ENCODE data around the gene PRSS50.
"Not testable (repeated sequence)": the region's sequence is repeated elsewhere in the genome, so short reads cannot be mapped to it uniquely, and the experiment has no call there.

PRSS50 gene, protein sequence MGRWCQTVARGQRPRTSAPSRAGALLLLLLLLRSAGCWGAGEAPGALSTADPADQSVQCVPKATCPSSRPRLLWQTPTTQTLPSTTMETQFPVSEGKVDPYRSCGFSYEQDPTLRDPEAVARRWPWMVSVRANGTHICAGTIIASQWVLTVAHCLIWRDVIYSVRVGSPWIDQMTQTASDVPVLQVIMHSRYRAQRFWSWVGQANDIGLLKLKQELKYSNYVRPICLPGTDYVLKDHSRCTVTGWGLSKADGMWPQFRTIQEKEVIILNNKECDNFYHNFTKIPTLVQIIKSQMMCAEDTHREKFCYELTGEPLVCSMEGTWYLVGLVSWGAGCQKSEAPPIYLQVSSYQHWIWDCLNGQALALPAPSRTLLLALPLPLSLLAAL

GRCh38 chr3:46717447-46718231, at the start of gene PRSS50:
Gene PRSS50, minus strand, starts transcription at chr3:46717869. Its CDS starts 45 bp downstream, at chr3:46717824.
- DNase-seq (ENCODE audit: low spot score) = no peak

- no peak for DNase-seq (ENCODE audit: low spot score)
Measured at GRCh38 chr3:46764206-46764605, 46.5 kb upstream of the PRSS50 start.

DNA sequence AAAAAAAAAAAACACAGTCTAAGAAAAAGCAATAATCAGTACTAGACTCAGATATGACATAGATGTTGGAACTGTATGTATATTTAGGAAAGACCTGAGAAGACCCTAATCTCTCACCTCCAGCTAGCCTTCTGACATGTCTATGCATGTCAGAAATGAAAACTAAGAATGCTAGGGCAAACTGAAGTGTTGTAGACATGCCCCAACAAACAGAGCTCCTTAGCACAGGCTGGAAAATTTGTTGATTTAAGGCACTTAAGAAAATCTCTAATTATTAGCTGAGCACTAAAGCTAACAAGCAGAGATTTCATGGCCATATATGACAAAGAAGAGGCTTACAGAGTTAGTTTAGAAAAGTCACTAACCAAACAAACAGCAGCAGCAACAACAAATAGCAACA, 45.5 kb upstream of the PRSS50 start:
- no peak for DNase-seq (ENCODE audit: low spot score)

GRCh38 chr3:46759239-46760167, 41.8 kb upstream of the PRSS50 start:
- no peak for DNase-seq (ENCODE audit: low spot score)

- no peak for DNase-seq (ENCODE audit: low spot score)
Measured at GRCh38 chr3:46756642-46757041, 39.0 kb upstream of the PRSS50 start.

DNA sequence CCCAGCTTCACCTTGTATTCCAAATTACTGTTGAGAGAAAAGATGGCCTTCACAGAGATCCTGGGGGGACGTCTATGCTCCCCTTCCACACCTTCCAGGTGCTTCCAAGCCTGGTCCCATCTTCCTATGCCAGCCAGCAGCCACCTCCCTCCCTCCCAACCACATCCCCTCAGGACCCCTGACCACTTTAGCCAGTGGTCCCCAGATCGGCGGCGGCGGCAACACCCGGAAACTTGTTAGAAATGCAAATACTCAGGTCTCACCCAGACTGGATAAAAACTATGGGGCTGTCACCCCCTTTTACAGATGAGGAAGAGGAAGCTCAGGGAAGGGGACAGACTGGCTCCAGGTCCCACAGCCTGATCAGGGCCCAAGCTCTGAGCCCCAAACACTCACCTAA, 38.0 kb upstream of the PRSS50 start:
- DNase-seq (ENCODE audit: low spot score) = no peak

DNA sequence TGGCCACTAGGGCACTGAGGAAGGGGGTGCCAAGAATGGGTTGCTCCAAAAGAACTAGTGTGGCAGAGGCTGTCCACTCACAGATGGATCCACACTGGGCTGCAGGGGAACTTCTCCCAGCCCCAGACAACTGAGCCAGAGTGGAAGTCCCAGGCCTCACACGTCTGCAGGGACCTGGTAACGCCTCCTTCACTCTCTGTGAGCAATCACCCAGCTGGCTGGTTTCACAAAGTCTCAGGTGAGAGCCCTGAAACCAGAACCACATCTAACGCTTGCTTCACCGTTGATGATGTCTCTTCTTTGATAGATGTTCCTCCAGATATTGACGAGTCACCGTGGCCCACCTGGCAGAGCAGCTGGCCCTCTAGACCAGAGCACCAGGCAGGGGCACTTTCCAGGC, 35.5 kb upstream of the PRSS50 start:
- not testable (repeated sequence) for DNase-seq (ENCODE audit: low spot score)

GRCh38 chr3:46750555-46751038, 32.9 kb upstream of the PRSS50 start:
- DNase-seq (ENCODE audit: low spot score) = no peak

DNA sequence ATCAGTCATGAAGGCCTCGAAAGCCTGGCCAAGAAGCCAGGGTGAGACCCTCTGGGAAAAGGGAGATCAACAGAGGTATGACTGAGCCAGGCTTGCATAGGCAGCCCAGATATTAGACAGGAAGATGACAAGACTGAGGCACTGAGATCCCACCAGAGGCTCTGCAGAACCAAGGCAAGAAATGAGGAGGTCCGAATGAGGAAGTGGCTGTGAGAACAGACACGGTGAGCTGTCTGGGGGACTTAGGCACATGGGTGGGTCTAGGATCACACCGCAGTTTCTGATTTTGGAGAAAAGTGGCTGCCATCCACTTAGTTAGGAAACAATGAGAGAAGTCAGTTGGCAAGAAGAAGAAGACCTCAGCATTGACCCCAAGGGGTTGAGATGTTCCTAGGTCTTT, 31.5 kb upstream of the PRSS50 start:
- DNase-seq (ENCODE audit: low spot score) = no peak

- DNase-seq (ENCODE audit: low spot score) = no peak
Measured at GRCh38 chr3:46748170-46748569, 30.5 kb upstream of the PRSS50 start.

- no peak for DNase-seq (ENCODE audit: low spot score)
Measured at GRCh38 chr3:46746711-46747110, 29.0 kb upstream of the PRSS50 start.

GRCh38 chr3:46742992-46743585, 25.4 kb upstream of the PRSS50 start:
- no peak for DNase-seq (ENCODE audit: low spot score)

DNA sequence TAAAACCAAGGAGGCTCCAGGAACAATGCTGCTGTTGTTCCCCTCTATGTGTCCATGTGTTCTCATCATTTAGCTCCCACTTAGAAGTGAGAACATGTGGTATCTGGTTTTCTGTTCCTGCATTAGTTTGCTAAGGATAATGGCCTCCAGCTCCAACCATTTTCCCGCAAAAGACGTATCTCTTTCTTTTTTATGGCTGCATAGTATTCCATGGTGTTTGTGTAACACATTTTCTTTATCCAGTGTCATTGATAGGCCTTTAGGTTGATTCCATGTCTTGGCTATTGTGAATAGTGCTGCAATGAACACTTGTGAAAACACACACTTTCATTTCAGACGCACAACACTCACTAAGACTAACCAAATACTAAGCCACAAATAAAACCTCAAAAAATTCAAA, 21.9 kb upstream of the PRSS50 start:
- not testable (repeated sequence) for DNase-seq (ENCODE audit: low spot score)

DNA sequence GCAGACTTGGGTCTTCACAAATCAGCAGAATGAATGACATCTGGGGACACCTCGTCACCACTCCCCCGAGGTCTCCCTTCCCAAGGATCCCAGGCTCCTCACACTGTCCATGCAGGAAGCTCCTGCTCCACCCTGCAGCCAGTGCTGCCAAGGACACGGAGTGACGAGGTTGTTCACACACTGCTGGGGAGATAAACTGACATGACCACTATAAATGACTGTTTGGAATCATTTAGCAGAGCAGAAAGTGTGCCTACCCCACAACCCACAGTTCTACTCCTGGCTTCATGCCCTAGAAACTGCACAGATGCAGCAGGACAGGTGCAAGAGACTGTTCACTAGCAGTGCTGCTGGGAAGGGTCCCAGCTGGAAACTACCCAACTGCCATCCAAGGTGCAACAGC, 19.7 kb upstream of the PRSS50 start:
- no peak for DNase-seq (ENCODE audit: low spot score)

DNA sequence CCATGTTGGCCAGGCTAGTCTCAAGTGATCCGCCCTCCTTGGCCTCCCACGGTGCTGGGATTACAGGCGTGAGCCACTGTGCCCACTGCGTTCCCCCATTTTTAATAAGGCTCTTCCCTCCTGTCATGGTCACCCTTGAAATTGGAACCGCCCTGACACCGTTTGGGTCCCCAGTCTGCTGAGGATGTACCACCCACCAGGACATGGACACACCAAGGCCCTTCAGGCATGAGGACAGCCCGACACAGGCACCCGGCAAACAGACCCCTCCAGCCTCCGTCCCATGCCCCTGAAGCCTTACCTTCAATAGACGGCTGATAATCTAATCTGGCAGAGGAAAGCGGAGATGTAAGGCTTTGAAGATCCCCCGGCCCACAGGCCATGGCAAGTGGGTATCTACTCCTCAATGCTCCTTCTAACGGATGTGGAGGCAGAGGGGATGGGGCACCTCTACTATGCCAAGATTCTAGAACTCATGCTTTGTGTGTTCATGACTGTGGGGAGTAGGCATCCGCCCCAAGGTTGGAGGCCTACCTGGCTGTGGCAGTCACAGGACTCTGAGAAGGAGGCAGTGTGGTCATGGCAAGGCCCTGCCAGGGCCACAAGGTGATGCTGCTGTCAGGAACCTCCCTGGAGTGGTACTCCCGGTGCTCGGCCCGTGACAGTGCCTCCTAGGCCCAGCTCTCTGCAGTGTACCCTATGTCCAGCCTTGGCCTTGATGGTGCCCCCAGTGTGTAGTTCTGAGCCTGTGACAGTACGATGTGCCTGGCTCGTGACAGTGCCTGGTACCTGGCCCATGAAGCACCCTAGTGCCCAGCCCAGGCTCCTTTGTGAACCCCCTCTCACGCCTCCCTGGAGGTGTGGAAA, 18.6 kb upstream of the PRSS50 start:
- no peak for DNase-seq (ENCODE audit: low spot score)

DNA sequence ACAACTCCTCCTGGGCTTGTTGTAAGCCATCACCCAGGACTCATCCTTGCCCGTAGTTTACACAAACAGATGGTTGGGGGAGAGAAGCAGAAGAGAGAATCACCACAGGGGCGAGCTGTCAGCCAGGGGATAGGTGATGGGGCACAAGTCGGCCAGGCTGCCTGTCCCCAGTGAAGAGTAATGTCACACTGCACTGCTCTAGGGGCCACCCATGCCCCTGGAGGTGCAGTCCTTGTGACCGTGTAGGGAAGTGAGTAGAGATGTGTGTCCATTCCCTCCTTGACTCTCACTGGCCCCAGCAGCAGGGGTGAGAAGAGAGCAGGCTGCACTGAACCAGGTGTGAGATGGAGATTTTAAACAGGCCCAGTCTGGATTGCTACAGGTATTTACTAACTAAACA, 17.1 kb upstream of the PRSS50 start:
- no peak for DNase-seq (ENCODE audit: low spot score)

GRCh38 chr3:46733026-46733800, 15.5 kb upstream of the PRSS50 start:
- peak; percentile 36 for DNase-seq (ENCODE audit: low spot score)

GRCh38 chr3:46731795-46732194, 14.1 kb upstream of the PRSS50 start:
- DNase-seq (ENCODE audit: low spot score) = no peak

DNA sequence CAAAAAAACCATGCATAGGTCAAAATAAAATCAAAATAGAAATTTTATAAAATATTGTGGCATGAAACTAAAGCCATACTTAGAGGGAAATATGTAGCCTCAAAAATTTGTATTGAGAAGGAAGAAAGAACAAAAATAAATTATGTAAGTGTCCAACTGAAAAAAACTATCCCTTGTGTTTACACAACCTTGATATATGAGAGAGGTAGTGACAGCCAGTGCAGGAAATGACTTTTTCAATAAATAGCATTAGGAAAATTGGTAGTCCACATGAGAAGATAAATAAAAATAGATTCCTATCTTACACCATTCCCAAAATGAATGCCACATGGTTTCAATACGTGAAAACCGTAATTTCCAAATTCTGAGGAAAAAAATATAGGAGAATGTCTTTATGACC, 13.2 kb upstream of the PRSS50 start:
- no peak for DNase-seq (ENCODE audit: low spot score)

DNA sequence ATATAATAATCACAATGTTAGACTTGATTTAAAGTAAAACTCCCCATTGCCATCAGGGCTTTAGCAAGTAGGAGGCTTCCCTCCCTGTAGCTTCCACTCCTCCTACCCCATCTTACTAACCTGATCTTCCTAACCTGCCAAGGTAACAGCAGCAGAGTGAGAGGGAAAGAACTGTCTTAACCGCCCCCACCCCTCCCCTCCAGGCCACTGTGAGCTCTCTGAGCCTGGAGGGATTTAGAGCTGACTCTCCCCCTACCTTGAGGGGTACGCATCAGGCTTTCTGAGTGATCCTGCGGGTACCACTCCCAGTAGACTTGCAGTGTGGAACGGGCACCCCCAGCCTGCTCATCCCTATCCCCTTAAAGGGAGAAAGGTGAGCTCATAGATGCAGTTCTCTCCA, 11.4 kb upstream of the PRSS50 start:
- peak; percentile 17 for DNase-seq (ENCODE audit: low spot score)
